Progenitor cell of endocrine pancreas (in vitro differentiated cells): ENCODE data around the gene SPACA9. TPM values are rescaled to one million over a fixed set of nuclear protein-coding genes. Genes with fewer than 3 reads are reported as not detected.

Experiments
- DNase-seq: peaks from one replicate; pipeline ENCODE4 v3.0.0; 2021; ENCODE audit warnings: low spot score; ENCODE audit not compliant: unreplicated experiment
- H3K27ac Mint-ChIP-seq: 2 replicates; pipeline ENCODE4 v1.8.0; 2021; ENCODE audit warnings: mild to moderate bottlenecking, moderate library complexity, mixed read lengths
- H3K27me3 Mint-ChIP-seq: 2 replicates; pipeline ENCODE4 v1.8.0; 2021; ENCODE audit warnings: mixed read lengths
- H3K36me3 Mint-ChIP-seq: 2 replicates; pipeline ENCODE4 v1.8.0; 2022; ENCODE audit warnings: mixed read lengths; ENCODE audit not compliant: insufficient read depth
- H3K4me1 Mint-ChIP-seq: 2 replicates; pipeline ENCODE4 v1.8.0; 2021; ENCODE audit warnings: low read depth, mixed read lengths
- H3K4me3 Mint-ChIP-seq: 2 replicates; pipeline ENCODE4 v1.8.0; 2021; ENCODE audit warnings: low read depth, mild to moderate bottlenecking, moderate library complexity, mixed read lengths
- H3K9me3 Mint-ChIP-seq: 2 replicates; pipeline ENCODE4 v1.8.0; 2021; ENCODE audit warnings: low read depth, mixed read lengths
- CTCF ChIP-seq: fragments of 200-600 bp; sonication (generic); IDR thresholded peaks from one replicate; pipeline ENCODE4 v1.5.0; 2021; ENCODE audit warnings: antibody characterized with exemption, mild to moderate bottlenecking; ENCODE audit not compliant: unreplicated experiment
- total RNA-seq: library from RNA; stranded (reverse); gene quantifications from 2 replicates; pipeline ENCODE4 v1.2.1, GENCODE V29; 2021

SPACA9 gene
- total RNA-seq, 1 donor from 2014 or later, result 4.0 TPM

GRCh38 chr9:132923346-132923902 lies 44.7 kb downstream of the SPACA9 start:
- Mint-ChIP-seq H3K27me3 (no peaks in the 10 kb centered on the region), H3K4me3 (no peak overlapping the region), H3K27ac (no peak overlapping the region), H3K9me3 (no peaks in the 10 kb centered on the region), H3K36me3 (peaks cover 26% of the 10 kb centered on the region), H3K4me1 (no peaks in the 10 kb centered on the region)
- DNase-seq, result no peak
- TF ChIP-seq CTCF, result no peak

GRCh38 chr9:132927704-132928103 lies 49.0 kb downstream of the SPACA9 start:
- DNase-seq, result no peak

GRCh38 chr9:132931178-132931735 lies 52.6 kb downstream of the SPACA9 start:
- H3K9me3 Mint-ChIP-seq, result no peaks in the 10 kb centered on the region
- peaks cover 3% of the 10 kb centered on the region for H3K36me3 Mint-ChIP-seq
- no peak overlapping the region for H3K4me3 Mint-ChIP-seq
- no peak for TF ChIP-seq CTCF
- DNase-seq, result no peak
- no peaks in the 10 kb centered on the region for H3K27me3 Mint-ChIP-seq
- H3K4me1 Mint-ChIP-seq, result no peaks in the 10 kb centered on the region
- H3K27ac Mint-ChIP-seq, result no peak overlapping the region

More at GRCh38 chr9:132927704-132928103, 49.0 kb downstream of the SPACA9 start:
- Mint-ChIP-seq H3K36me3 (peaks cover 10% of the 10 kb centered on the region), H3K9me3 (no peaks in the 10 kb centered on the region), H3K27me3 (no peaks in the 10 kb centered on the region), H3K4me1 (no peaks in the 10 kb centered on the region), H3K27ac (no peak overlapping the region), H3K4me3 (no peak overlapping the region)
- TF ChIP-seq CTCF, result no peak

- H3K27ac Mint-ChIP-seq, result no peak overlapping the region
- DNase-seq, result no peak
- no peaks in the 10 kb centered on the region for H3K27me3 Mint-ChIP-seq
- H3K36me3 Mint-ChIP-seq, result peaks cover 3% of the 10 kb centered on the region
- no peak for TF ChIP-seq CTCF
- H3K9me3 Mint-ChIP-seq, result no peaks in the 10 kb centered on the region
- H3K4me3 Mint-ChIP-seq, result no peak overlapping the region
- no peaks in the 10 kb centered on the region for H3K4me1 Mint-ChIP-seq
These were observed 56.3 kb downstream of the SPACA9 start for GRCh38 chr9:132935026-132935425.

GRCh38 chr9:132937463-132937901 lies 58.8 kb downstream of the SPACA9 start:
- no peak for DNase-seq
- TF ChIP-seq CTCF, result no peak
- Mint-ChIP-seq H3K36me3 (peaks cover 3% of the 10 kb centered on the region), H3K4me3 (no peak overlapping the region), H3K27me3 (no peaks in the 10 kb centered on the region), H3K9me3 (no peaks in the 10 kb centered on the region), H3K27ac (no peak overlapping the region), H3K4me1 (no peaks in the 10 kb centered on the region)
